SH-SY5Y (cell line): ENCODE data around the gene SLC5A4.

ENCODE experiments used
- GATA2 ChIP-seq: IDR thresholded peaks from 2 replicates; pipeline ENCODE4 v1.6.1; 2011; ENCODE audit warnings: mild to moderate bottlenecking, low read depth, low read length
- GATA3 ChIP-seq: IDR thresholded peaks from 2 replicates; pipeline ENCODE4 v1.6.1; 2011; ENCODE audit warnings: low read depth, mild to moderate bottlenecking, low read length, moderate library complexity

SLC5A4 gene

DNA sequence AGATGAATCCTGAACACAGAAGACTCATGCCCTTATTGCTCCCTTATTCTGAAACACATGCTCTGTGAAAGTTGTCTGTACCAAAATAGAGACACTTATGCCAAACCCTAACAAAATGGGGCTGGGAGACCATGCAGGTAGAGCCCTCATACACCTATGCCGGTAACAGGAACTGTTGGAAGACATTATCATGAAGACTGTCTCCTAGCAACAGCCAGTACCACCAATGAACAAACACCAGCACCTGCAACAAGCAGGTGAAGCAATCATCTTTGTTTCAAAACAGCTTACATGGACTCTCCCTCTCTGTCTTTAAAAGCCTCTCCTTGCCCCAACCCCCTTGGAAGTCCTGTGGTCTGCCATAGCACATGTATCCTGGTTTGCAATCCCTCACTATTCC is 17.2 kb downstream of the SLC5A4 start:
- TF ChIP-seq GATA2 (no peak), GATA3 (no peak)

DNA sequence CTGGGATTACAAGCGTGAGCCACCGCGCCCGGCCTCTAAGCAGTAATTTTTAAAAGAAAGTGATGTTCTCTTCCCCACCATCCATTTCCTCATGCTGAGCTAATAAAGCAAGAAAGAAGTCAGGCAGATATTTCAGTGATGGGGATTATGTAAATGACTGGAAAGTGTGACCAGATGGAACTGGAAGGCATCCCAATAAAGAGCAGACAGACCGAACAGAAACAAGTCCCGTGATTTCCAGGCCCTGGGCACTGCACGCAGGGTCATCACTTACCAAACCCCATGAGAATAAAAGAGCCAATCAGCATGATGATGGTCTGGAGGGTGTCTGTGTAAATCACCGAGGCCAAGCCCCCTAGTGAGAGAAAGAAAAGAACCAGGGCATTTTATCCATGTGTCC is 18.2 kb downstream of the SLC5A4 start:
- TF ChIP-seq GATA2 (no peak), GATA3 (no peak)

DNA sequence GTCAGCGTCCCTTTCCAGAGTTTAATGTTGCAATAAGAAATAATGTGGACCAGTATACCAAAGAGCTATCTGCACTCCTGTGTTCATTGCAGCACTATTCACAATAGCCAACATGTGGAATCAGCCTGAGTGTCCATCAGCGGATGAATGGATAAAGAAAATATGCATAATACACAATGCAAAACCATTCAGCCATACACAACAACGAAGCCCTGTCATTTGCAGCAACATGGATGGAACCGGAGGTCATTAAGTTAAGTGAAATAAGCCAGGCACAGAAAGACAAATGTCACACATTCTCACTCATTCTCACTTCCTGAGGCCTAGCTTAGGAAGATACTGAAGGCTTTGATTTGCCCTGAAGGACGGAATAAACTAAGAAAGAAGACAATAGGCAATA is 22.1 kb downstream of the SLC5A4 start:
- no peak for TF ChIP-seq GATA3
- no peak for TF ChIP-seq GATA2

DNA sequence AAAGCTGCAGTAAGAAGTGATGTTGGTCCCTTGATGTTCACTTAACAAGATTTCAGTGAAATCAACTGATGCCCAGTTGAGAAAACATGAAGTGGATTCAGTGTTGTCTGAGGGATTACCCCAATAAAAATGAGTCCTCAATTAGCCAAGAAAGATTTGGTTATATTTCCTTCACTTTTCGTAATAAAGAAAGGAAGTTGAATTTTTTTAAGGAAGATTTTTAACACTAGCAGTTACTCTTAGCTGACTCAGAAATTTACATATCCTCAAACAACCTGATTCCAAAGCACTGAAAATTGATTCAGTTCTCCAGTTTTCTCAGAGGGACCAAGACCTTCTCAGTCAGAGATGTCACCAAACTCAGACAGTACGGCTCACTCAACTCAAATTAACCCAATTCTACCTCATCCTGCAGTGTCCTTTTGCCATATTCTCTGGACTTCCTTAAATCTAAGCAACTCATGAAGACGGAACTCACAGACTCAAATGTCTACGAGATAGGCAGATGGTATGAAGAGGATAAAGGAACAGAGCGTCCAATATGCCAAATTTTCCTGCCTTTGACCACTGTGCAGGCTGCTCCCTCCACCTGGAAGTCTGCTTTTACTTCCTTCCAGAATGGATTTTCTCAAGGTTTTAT is 22.8 kb downstream of the SLC5A4 start:
- TF ChIP-seq GATA3 (no peak), GATA2 (no peak)

DNA sequence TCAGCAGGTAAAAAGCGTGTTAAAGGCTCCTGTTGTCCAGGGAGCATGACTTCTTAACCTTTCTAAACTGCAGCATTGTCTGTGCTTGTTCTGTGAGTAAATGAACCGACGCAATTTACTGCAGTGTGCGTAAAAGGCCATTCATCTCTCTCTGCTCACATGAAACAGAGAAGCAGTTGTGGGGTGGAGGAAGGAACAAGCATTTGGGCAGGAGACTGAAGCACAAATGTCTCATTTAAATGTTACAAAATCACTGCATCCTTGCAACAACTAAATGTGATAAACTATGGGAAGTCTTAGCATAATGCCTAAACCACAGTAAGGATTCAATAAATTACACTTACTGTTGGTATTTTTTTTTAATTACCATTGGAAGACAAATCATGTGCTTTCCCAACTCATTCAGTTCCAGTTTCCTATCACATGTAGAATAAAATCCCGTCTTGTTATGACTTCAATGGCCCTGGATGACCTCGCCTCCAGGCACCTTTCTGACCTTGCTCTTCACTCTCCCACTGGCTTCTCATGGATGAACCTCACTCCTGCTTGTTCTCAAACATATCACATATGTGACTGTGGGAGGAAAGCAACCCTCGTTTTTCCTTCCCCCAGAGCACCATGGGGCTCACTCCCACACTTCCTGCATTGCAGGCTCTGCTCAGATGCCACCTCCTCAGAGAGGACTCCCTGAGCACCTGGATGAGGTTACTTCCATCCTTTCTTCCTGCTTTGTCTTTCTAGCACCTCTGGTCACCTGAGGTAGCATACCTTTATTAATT is 28.6 kb downstream of the SLC5A4 start:
- no peak for TF ChIP-seq GATA2
- no peak for TF ChIP-seq GATA3

DNA sequence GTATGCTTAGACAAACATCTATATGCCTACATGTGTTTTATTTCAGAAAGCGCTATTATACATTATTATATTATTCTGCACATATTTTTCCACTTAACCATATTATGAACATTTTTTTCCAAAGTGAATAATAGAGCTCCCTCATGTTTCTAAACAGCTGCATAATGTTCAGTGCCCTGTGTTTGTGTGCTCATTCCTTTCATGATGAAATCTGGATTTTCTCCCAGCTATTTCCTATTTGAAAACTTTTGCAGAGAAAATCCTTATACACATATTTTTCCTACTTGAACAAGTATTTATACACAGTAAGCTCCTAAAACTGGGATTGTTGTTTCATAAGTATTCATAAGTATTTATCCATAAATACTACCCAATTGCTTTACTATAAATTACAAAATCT is 32.2 kb downstream of the SLC5A4 start:
- TF ChIP-seq GATA3 (no peak), GATA2 (no peak)

DNA sequence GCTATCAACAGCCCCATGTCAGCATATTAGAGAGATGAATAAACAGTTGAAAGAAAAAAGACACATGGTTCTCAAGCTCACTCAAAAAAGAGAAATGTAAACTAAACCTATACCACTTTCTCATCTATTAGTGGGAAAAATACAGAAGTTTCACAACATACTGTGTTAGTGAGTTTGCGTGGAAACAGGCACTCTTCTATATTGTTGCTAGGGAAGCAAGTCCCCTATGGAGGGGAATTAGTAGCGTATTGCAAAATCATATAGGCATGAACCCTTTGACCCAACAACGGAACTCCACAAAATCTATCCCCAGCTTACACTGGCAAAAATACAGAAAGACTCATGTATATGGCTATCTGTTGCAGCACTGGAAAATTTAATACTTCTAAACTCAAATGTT is 36.1 kb downstream of the SLC5A4 start:
- TF ChIP-seq GATA3 (no peak), GATA2 (no peak)

DNA sequence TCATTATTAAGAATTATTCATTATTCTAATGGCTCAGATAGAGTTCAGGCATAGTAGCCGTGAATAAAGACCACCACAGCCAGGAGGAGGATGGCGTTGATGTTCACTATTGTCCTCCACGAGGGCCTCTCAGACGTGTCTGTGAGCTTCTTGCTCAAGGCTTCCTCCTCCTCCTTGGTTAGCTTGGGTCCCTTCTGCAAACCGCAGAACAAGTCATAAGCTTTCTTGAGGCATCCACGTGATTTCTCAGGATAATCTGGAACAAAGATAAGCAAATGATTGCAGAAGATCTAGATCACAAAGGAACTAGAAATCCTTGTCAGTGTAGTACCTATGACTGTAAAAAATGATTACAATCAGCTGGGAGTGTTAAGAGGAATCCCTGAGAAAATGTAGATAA is 36.7 kb downstream of the SLC5A4 start:
- TF ChIP-seq GATA3 (no peak), GATA2 (no peak)

DNA sequence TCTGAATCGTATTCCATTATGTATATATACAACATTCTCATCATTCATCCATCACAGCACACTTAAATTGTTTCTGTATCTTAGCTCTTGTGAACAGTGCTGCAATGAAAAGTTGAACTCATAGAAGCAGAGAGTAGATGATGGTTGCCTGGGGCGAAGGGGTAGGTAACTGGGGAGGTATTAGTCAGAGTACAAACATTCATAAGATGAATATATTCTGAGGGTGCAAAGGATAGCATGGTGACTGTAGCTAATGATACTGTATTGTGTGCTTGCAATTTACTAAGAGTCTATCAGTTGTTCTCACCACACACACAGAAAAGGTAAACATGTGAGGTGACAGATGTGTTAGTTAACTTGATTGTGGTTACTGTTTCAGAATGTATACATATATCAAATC is 37.7 kb downstream of the SLC5A4 start:
- TF ChIP-seq GATA2 (no peak), GATA3 (no peak)

DNA sequence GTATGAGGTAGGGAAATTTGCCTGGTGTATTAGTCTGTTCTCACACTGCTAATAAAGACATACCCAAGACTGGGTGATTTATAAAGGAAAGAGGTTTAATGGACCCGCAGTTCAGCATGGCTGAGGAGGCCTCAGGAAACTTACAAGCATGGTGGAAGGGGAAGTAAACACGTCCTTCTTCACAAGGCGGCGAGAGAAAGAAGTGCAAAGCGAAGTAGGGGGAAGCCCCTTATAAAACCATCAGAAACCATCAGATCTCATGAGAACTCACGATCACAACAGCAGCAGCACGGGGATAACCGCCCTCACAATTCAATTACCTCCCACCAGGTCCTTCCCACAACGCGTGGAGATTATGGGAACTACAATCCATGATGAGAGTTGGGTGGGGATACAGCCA is 38.2 kb downstream of the SLC5A4 start:
- TF ChIP-seq GATA3 (no peak), GATA2 (no peak)

DNA sequence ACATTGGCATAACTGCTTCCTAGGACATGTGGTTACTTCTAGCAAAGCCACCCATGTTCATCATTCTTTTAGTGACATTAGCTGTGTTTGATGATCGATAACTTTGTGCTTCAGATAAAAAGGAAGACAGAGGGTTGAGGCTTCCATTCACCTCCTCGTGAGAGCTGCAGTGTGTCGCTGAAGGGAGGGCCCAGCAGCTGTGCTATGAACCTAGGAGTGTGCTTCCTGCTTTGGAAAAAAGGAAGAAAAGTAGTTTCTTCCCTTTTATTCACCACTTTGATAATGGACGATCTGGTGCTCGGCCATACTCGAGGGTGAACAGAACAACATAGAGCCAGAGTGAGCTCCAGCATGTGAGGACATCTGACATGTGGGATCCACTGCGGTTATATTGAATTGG is 44.1 kb downstream of the SLC5A4 start:
- TF ChIP-seq GATA3, result no peak
- no peak for TF ChIP-seq GATA2

DNA sequence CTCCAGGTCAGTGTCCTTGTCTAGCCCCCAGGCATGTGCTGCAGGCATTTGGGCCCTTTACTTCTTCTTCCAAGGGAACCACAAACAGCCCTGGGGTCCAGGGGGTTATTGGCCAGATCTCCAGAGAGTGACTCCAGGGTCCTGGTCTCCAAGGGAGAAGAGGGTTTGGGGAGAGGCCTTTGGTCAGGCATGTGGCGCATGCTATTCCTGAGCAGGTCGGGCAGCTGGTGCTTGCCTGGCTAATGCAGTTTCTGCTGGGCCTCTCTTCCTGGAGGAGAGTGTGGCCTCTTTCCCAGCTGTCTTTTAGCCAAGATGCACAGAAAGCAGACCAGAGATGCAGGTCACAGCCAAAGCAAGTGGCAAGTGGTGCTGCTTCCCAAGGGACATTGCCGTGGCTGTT is 46.5 kb downstream of the SLC5A4 start:
- TF ChIP-seq GATA3 (no peak), GATA2 (no peak)

DNA sequence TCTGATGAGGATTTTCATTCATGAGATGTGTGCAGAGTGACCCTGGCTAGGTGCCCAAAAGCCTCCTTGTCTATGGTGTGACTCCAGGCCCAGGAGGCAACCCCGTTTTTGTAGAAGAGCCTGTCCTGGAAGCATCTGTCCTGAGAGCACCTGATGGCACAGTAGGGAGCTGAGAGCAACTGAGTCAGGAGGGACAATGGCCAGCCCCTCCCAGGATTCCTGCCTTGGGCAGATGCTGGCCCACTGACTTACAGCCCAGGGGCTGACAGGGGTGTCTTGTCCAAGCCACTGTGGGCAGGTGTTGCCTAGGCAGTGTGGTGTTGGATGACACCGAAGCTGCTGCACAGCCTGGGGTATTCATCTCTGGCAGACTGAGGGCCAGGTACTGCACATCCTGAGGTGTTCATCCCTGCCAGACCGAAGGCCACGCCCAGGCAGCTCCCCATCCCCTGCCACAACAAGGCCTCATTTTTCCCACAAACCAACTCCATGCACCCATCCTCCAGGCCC is 47.1 kb downstream of the SLC5A4 start:
- TF ChIP-seq GATA2 (no peak), GATA3 (no peak)

DNA sequence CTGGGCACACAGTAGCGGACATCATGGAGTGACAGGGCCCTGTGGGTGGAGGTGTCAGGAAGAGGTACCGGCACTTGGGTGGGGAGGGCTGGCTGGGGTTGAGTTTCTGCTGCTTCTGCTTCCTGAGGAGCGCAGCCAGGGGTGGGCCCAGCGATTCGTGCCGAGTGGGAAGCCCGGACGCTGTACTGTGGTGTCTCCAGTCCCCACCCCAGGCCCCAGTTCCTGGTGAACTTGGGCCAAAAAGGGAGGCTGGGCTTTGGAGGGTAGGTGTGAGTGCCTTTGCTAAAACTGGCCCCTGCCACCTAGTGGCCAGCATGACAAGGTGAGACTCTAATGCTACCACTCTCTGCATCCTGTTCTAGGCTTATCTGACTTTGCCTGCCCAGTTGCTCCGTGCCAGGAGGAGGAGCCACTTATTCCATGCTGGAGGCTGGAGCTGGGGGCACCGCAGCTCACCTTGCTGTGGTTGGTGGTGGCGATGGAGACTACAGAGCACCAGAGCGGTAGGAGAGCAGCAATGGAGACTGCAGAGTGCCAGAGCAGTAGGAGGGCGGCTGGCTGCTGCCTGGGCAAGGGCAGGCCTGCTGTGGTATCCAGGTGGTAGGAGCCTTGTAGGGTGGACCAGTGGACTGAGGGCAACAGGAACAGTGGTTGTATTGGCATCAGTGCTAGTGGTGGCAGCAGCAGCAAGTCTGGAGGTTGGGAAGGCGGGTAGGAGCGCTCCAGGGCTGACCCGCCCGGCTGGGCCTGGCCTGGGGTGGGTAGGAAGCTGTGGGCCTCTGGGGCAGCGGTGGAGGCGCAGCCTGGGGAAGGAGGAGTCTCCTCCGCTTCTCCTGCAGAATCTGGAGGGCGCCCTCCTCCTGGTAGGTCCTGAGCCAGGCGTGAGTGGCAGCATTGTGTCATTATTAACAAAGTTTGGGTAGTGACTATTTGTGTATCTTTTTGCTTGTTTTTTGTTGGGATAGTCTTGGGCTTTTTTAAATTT is 48.1 kb downstream of the SLC5A4 start:
- no peak for TF ChIP-seq GATA3
- TF ChIP-seq GATA2, result no peak
